T1000 (cell line): Measurements from ENCODE around the gene TRMU.

Experiments
- DNase-seq: peaks from one replicate; lab custom pipeline; 2025; ENCODE audit warnings: mixed read lengths; lab: John Stamatoyannopoulos, UW

Gene TRMU

GRCh38 chr22:46369716-46370583 lies 34.4 kb downstream of the TRMU start:
- no peak for DNase-seq

- no peak for DNase-seq
Measured at GRCh38 chr22:46370584-46371291, 35.2 kb downstream of the TRMU start.

- no peak for DNase-seq
Measured at GRCh38 chr22:46371623-46372226, 36.2 kb downstream of the TRMU start.

- DNase-seq: no peak
Measured at GRCh38 chr22:46372686-46373085, 37.2 kb downstream of the TRMU start.

- no peak for DNase-seq
Measured at GRCh38 chr22:46373159-46373558, 37.6 kb downstream of the TRMU start.

GRCh38 chr22:46373921-46374662 lies 38.6 kb downstream of the TRMU start:
- no peak for DNase-seq

GRCh38 chr22:46374663-46375474 lies 39.4 kb downstream of the TRMU start:
- no peak for DNase-seq

- DNase-seq: no peak
Measured at GRCh38 chr22:46376111-46376510, 40.6 kb downstream of the TRMU start.

GRCh38 chr22:46376908-46377524 lies 41.5 kb downstream of the TRMU start:
- DNase-seq: no peak

- no peak for DNase-seq
Measured at GRCh38 chr22:46377525-46378425, 42.3 kb downstream of the TRMU start.

- DNase-seq: no peak
Measured at GRCh38 chr22:46378426-46379065, 43.0 kb downstream of the TRMU start.

- DNase-seq: no peak
Measured at GRCh38 chr22:46379066-46379930, 43.8 kb downstream of the TRMU start.

GRCh38 chr22:46380069-46380468 lies 44.6 kb downstream of the TRMU start:
- DNase-seq: no peak

GRCh38 chr22:46380581-46380980 lies 45.1 kb downstream of the TRMU start:
- no peak for DNase-seq

GRCh38 chr22:46381142-46381541 lies 45.6 kb downstream of the TRMU start:
- no peak for DNase-seq

GRCh38 chr22:46381731-46382130 lies 46.2 kb downstream of the TRMU start:
- DNase-seq: no peak

- no peak for DNase-seq
Measured at GRCh38 chr22:46382524-46382923, 47.0 kb downstream of the TRMU start.

GRCh38 chr22:46386312-46386711 lies 50.8 kb downstream of the TRMU start:
- no peak for DNase-seq
